Measurements from ENCODE around the gene GSC2. TPM values are rescaled to one million over a fixed set of nuclear protein-coding genes. Genes with fewer than 3 reads are reported as not detected.
A peak's percentile ranks its signal among the peaks of the same experiment; 100 is the strongest.

Gene GSC2
- total and polyA plus RNA-seq, 9 of the 15 experiments (the other 6 are each of a cell fraction or from before 2014, with no cell fraction given), result not detected

DNA sequence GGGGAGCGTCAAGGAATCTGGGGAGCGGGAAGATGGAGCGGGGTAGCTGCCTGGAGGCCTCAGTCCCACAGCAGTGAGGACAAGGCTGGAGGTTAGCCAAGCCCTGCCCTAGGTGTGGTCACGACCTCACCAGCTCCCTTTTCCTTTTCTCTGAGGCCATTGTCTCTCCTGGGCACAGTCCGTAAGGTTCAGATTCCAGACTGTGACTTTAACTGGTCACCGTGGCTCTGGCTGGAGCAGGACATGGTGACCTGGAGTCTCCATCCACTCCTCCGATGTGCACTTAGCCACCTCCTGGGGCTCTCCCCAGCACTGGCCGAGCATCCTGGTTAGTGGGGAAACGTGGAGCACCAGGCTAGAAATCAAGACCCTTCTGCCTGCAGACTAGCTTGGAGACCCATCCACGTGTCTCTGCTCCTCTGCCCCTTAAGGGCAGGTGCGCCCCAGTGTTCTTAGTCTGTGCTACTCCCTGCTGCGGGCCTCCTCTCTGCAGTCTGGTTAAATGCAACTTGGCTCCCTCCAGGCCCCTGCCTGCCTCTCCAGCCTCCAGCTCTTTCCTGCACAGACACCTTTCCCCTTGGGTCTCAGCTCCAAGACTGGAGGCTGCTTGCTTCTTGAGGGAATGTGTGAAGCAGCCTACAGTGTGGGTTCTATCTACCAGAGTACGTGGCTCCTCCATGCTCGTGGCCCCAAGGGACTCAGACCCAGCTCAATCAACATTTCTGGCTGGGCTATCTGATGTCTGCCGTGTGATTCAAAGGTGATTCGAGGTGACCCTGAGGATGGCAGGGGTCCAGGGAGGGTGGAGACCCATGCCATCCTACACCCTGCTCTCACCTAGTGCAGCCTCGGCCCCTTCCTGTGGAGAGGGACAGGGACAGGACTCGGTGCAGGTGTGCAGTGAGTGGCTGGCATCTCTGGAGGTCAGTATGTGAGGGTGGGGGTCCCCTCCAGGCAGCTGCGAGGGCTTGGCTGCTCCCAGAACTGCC lies 23.2 kb upstream of the GSC2 start (continued):
- TF ChIP-seq, protein P1, sequence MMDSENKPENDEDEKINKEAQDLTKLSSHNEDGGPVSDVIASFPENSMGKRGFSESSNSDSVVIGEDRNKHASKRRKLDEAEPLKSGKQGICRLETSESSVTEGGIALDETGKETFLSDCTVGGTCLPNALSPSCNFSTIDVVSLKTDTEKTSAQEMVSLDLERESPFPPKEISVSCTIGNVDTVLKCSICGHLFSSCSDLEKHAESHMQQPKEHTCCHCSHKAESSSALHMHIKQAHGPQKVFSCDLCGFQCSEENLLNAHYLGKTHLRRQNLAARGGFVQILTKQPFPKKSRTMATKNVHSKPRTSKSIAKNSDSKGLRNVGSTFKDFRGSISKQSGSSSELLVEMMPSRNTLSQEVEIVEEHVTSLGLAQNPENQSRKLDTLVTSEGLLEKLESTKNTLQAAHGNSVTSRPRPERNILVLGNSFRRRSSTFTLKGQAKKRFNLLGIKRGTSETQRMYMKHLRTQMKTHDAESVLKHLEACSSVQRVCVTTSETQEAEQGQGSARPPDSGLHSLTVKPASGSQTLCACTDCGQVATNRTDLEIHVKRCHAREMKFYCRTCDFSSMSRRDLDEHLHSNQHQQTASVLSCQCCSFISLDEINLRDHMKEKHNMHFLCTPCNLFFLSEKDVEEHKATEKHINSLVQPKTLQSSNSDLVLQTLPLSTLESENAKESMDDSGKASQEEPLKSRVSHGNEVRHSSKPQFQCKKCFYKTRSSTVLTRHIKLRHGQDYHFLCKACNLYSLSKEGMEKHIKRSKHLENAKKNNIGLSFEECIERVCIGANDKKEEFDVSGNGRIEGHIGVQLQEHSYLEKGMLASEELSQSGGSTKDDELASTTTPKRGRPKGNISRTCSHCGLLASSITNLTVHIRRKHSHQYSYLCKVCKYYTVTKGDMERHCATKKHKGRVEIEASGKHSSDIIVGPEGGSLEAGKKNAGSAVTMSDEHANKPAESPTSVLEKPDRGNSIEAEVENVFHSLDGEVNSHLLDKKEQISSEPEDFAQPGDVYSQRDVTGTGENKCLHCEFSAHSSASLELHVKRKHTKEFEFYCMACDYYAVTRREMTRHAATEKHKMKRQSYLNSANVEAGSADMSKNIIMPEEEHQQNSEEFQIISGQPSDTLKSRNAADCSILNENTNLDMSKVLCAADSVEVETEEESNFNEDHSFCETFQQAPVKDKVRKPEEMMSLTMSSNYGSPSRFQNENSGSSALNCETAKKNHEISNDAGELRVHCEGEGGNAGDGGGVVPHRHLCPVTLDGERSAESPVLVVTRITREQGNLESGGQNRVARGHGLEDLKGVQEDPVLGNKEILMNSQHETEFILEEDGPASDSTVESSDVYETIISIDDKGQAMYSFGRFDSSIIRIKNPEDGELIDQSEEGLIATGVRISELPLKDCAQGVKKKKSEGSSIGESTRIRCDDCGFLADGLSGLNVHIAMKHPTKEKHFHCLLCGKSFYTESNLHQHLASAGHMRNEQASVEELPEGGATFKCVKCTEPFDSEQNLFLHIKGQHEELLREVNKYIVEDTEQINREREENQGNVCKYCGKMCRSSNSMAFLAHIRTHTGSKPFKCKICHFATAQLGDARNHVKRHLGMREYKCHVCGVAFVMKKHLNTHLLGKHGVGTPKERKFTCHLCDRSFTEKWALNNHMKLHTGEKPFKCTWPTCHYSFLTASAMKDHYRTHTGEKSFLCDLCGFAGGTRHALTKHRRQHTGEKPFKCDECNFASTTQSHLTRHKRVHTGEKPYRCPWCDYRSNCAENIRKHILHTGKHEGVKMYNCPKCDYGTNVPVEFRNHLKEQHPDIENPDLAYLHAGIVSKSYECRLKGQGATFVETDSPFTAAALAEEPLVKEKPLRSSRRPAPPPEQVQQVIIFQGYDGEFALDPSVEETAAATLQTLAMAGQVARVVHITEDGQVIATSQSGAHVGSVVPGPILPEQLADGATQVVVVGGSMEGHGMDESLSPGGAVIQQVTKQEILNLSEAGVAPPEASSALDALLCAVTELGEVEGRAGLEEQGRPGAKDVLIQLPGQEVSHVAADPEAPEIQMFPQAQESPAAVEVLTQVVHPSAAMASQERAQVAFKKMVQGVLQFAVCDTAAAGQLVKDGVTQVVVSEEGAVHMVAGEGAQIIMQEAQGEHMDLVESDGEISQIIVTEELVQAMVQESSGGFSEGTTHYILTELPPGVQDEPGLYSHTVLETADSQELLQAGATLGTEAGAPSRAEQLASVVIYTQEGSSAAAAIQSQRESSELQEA (IDR thresholded peaks at IDR 0.05; ENCODE audit: low read depth), result no peak
- TF ChIP-seq, protein P2, sequence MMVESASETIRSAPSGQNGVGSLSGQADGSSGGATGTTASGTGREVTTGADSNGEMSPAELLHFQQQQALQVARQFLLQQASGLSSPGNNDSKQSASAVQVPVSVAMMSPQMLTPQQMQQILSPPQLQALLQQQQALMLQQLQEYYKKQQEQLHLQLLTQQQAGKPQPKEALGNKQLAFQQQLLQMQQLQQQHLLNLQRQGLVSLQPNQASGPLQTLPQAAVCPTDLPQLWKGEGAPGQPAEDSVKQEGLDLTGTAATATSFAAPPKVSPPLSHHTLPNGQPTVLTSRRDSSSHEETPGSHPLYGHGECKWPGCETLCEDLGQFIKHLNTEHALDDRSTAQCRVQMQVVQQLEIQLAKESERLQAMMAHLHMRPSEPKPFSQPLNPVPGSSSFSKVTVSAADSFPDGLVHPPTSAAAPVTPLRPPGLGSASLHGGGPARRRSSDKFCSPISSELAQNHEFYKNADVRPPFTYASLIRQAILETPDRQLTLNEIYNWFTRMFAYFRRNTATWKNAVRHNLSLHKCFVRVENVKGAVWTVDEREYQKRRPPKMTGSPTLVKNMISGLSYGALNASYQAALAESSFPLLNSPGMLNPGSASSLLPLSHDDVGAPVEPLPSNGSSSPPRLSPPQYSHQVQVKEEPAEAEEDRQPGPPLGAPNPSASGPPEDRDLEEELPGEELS (CRISPR knock-in tag; IDR thresholded peaks at IDR 0.05; ENCODE audit: borderline replicate concordance), result no peak
- TF ChIP-seq HDAC8 (tag; IDR thresholded peaks at IDR 0.05) (no peak), BRF1 (IDR thresholded peaks at IDR 0.05; ENCODE audit: borderline replicate concordance, extremely low read depth, insufficient read length) (no peak), ZNF384 (IDR thresholded peaks at IDR 0.05; ENCODE audit: low read depth, low read length) (no peak), KAT7 (CRISPR knock-in tag; IDR thresholded peaks at IDR 0.05; ENCODE audit: borderline replicate concordance) (no peak), ZNF695 (CRISPR knock-in tag; IDR thresholded peaks at IDR 0.05) (0 out of 2 replicates have a peak, but pooled peaks have one; percentile 13), PRMT5 (CRISPR knock-in tag; IDR thresholded peaks at IDR 0.05) (no peak), FUS (optimal IDR thresholded peaks at IDR 0.05; ENCODE audit: low read depth, low read length) (no peak), KDM5B (IDR thresholded peaks at IDR 0.05; ENCODE audit: insufficient replicate concordance, low read depth, low read length) (peak; percentile 35), CBX2 (IDR thresholded peaks at IDR 0.05; ENCODE audit: insufficient read depth, low read length, poor library complexity, severe bottlenecking) (no peak), DDX20 (tag; IDR thresholded peaks at IDR 0.05; ENCODE audit: low read depth) (no peak), CREBBP (IDR thresholded peaks at IDR 0.05; ENCODE audit: low read depth, low read length) (no peak)
- TF ChIP-seq, protein P3, sequence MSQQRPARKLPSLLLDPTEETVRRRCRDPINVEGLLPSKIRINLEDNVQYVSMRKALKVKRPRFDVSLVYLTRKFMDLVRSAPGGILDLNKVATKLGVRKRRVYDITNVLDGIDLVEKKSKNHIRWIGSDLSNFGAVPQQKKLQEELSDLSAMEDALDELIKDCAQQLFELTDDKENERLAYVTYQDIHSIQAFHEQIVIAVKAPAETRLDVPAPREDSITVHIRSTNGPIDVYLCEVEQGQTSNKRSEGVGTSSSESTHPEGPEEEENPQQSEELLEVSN (IDR thresholded peaks at IDR 0.05; ENCODE audit: borderline replicate concordance in 1 of 2, extremely low read depth in 1 of 2, insufficient read depth in 1 of 2, insufficient read length in 1 of 2, low read depth in 1 of 2, low read length in 1 of 2, poor library complexity in 1 of 2, severe bottlenecking in 1 of 2), result peak; percentile 33 to 51

Data from K562 (cell line).